Ureter (tissue), 1 donor: ENCODE measurements around the gene AGAP9. TPM values are rescaled to one million over a fixed set of nuclear protein-coding genes. Genes with fewer than 3 reads are reported as not detected.
"Not testable (repeated sequence)": the region's sequence is repeated elsewhere in the genome, so short reads cannot be mapped to it uniquely, and the experiment has no call there.

Source experiments
- DNase-seq: peaks from one replicate; pipeline ENCODE4 v3.0.0-alpha.2; 2020; ENCODE audit warnings: low spot score
- total RNA-seq: library from RNA; stranded (reverse); gene quantifications from one replicate; pipeline ENCODE4 v1.2.4, GENCODE V29; 2023
- donor health status: DM: yes; HTN: yes; CAD: no.

AGAP9 gene
- total RNA-seq, 1 donor from 2014 or later = 23.5 TPM

DNA sequence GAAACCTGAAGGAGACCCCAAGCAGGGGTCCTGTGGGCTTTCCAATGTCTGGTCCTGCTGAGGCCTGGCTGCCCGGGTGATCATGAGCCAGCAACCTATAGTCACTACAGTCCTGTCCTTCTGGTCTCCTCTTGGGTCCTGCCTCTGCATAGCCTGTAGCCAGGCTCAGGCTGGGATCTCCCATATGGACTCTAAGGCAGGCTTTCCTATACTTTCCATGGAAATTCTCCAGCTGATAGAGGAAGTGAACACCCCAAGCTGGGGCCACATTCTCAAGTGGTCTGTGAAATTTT lies 66.0 kb downstream of the AGAP9 start:
- no peak for DNase-seq

GRCh38 chr10:47456794-47457527 lies 66.5 kb downstream of the AGAP9 start:
- no peak for DNase-seq

GRCh38 chr10:47456079-47456785 lies 67.2 kb downstream of the AGAP9 start:
- DNase-seq = no peak

DNA sequence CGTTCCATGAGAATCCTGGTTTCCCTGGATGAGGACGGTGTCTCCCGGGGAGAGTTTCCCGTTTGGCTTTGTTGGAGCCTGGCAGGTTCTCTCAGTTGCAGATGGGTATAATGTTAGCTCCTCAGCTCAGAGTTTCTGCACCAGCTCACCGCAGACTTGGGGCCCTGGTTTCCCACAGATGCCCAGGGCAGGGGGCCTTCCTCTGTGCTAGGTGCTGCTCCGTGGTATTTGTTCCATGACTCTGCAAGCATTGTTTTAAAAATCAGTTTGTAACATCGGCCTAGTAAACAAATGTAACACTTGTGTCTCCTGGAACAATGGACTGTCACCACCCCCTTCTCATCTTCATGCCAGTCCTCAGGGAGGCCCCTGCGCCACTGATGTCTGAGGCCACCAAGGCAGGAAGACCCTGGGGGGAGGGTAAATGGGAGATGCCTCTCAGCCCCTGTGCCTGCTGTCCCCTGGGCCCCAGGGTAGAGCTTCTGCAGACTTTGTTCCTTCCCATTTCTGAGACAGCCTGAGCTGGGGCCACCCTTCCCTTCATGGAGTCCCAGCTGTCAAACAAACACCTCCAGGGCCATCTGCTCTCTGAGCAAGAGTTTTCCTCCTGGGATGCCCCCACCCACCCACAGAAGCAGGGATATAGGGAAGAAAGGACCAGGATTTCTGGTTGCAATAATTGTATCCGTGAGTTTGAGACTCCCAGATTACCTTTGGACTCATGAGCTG lies 67.9 kb downstream of the AGAP9 start:
- not testable (repeated sequence) for DNase-seq

DNA sequence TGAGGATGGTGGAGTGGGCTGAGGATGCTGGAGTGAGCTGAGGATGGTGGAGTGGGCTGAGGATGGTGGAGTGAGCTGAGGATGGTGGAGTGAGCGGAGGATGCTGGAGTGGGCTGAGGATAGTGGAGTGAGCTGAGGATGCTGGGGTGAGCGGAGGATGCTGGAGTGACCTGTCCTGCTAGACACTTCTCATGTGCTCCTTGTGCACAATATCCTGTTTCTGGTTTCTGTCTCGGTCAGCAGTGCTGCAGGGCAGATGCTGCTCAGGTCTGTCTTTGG lies 68.7 kb downstream of the AGAP9 start:
- DNase-seq = no peak

- DNase-seq = no peak
Measured at GRCh38 chr10:47454008-47454779, 69.2 kb downstream of the AGAP9 start.

- DNase-seq = no peak
Measured at GRCh38 chr10:47453141-47454007, 70.1 kb downstream of the AGAP9 start.

GRCh38 chr10:47452495-47453140 lies 70.8 kb downstream of the AGAP9 start:
- DNase-seq = no peak

DNA sequence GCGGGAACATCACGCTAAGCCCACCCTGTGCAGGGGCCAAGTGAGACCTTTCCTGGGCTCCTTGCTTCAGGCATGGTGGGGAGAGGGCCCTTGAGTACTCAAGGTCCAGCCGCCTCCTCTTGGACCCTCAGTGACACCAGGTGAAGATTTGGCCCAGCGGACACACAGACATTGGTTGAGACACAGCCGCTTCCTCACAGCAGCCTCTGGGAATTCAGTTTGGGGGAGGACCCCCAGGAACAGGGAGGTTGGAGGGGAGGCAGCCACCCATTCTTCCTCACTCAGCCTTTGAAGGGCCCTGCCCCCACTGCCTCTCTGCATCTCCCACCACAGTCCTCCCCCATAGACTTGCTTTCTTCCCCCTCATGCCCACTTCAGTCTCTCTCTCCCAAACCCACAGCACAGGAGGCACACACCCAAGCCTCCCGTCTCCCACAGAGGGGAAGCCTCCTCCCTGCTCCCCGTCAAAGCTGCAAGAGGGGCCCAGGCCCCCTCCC lies 71.4 kb downstream of the AGAP9 start:
- DNase-seq = no peak

Other genes starting within 250 kb of the AGAP9 start
- gene GDF10, start 223.4 kb downstream of the AGAP9 start, total RNA-seq = 1.5 TPM
- not detected for gene GDF2, start 201.2 kb downstream of the AGAP9 start, total RNA-seq
- not detected for gene RBP3, start 175.3 kb downstream of the AGAP9 start, total RNA-seq
- gene ZNF488, start 139.3 kb downstream of the AGAP9 start, total RNA-seq = 1.8 TPM
- gene ANXA8, start 39.5 kb downstream of the AGAP9 start, total RNA-seq = 137 TPM
- gene FAM25G, start 31.9 kb downstream of the AGAP9 start, total RNA-seq = not detected
- 4.9 TPM for gene SYT15B, start 240.0 kb upstream of the AGAP9 start, total RNA-seq